ENCODE data around the gene SND1.

SND1 gene

DNA sequence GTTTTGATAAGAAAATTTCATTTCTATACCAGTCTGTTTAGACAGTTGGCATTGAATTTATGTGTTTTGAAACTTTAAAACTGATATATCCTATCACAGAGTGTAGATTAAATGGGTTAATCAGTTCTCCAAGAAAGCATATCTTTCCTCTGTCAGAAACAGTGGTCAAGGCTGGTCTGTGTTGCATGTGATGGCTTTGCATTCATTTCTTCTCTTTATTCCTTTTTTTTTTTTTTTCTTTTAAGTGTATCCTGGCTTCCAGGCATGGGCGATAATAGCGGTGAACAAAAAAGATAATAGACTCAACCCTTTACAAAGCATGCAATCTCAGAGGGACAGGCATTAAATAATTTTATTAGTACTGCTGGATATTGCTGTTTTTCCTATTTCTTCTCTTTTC is 242.6 kb downstream of the SND1 start:
- TF ChIP-seq ZNF70 (CRISPR knock-in tag; IDR thresholded peaks at IDR 0.05) (no peak), TCF4 (CRISPR knock-in tag; IDR thresholded peaks at IDR 0.05; ENCODE audit: borderline replicate concordance) (no peak), ZNF565 (CRISPR knock-in tag; conservative IDR thresholded peaks at IDR 0.05; ENCODE audit: low read depth) (no peak), CSDC2 (CRISPR knock-in tag; IDR thresholded peaks at IDR 0.05) (no peak), ZFP30 (CRISPR knock-in tag; IDR thresholded peaks at IDR 0.05) (no peak), ZC3H10 (CRISPR knock-in tag; IDR thresholded peaks at IDR 0.05) (no peak)
- TF ChIP-seq, protein P1, sequence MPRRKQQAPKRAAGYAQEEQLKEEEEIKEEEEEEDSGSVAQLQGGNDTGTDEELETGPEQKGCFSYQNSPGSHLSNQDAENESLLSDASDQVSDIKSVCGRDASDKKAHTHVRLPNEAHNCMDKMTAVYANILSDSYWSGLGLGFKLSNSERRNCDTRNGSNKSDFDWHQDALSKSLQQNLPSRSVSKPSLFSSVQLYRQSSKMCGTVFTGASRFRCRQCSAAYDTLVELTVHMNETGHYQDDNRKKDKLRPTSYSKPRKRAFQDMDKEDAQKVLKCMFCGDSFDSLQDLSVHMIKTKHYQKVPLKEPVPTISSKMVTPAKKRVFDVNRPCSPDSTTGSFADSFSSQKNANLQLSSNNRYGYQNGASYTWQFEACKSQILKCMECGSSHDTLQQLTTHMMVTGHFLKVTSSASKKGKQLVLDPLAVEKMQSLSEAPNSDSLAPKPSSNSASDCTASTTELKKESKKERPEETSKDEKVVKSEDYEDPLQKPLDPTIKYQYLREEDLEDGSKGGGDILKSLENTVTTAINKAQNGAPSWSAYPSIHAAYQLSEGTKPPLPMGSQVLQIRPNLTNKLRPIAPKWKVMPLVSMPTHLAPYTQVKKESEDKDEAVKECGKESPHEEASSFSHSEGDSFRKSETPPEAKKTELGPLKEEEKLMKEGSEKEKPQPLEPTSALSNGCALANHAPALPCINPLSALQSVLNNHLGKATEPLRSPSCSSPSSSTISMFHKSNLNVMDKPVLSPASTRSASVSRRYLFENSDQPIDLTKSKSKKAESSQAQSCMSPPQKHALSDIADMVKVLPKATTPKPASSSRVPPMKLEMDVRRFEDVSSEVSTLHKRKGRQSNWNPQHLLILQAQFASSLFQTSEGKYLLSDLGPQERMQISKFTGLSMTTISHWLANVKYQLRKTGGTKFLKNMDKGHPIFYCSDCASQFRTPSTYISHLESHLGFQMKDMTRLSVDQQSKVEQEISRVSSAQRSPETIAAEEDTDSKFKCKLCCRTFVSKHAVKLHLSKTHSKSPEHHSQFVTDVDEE (CRISPR knock-in tag; IDR thresholded peaks at IDR 0.05) = no peak
- TF ChIP-seq, protein P2, sequence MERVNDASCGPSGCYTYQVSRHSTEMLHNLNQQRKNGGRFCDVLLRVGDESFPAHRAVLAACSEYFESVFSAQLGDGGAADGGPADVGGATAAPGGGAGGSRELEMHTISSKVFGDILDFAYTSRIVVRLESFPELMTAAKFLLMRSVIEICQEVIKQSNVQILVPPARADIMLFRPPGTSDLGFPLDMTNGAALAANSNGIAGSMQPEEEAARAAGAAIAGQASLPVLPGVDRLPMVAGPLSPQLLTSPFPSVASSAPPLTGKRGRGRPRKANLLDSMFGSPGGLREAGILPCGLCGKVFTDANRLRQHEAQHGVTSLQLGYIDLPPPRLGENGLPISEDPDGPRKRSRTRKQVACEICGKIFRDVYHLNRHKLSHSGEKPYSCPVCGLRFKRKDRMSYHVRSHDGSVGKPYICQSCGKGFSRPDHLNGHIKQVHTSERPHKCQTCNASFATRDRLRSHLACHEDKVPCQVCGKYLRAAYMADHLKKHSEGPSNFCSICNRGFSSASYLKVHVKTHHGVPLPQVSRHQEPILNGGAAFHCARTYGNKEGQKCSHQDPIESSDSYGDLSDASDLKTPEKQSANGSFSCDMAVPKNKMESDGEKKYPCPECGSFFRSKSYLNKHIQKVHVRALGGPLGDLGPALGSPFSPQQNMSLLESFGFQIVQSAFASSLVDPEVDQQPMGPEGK (CRISPR knock-in tag; IDR thresholded peaks at IDR 0.05; ENCODE audit: borderline replicate concordance) = no peak
- ATAC-seq = no peak

DNA sequence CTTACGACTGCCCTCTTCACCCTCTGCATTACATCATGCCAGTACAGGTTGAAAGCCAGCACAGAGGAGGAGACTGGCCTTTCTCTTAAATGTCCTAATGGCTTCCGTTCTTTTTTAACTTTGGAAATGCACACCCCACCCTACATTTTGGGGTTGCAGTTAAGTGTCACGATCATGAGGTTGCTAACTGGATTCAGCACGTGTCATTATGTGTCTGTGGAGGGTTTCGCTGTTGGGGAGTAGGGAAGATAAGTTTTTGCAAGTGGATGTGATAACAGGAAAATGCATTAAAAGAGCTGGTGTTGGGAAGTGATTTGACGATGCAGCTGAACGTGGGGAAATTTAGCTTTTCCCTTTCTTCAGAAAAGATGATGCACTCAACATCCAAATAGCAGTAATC is 243.4 kb downstream of the SND1 start:
- no peak for ATAC-seq
- TF ChIP-seq PPARA (CRISPR knock-in tag; IDR thresholded peaks at IDR 0.05; ENCODE audit: borderline replicate concordance) (no peak), ISL1 (CRISPR knock-in tag; IDR thresholded peaks at IDR 0.05) (no peak), TOX (CRISPR knock-in tag; IDR thresholded peaks at IDR 0.05; ENCODE audit: borderline replicate concordance) (no peak)
- TF ChIP-seq, protein P3, sequence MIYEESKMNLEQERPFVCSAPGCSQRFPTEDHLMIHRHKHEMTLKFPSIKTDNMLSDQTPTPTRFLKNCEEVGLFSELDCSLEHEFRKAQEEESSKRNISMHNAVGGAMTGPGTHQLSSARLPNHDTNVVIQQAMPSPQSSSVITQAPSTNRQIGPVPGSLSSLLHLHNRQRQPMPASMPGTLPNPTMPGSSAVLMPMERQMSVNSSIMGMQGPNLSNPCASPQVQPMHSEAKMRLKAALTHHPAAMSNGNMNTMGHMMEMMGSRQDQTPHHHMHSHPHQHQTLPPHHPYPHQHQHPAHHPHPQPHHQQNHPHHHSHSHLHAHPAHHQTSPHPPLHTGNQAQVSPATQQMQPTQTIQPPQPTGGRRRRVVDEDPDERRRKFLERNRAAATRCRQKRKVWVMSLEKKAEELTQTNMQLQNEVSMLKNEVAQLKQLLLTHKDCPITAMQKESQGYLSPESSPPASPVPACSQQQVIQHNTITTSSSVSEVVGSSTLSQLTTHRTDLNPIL (CRISPR knock-in tag; IDR thresholded peaks at IDR 0.05; ENCODE audit: low read depth) = no peak
- TF ChIP-seq, protein P4, sequence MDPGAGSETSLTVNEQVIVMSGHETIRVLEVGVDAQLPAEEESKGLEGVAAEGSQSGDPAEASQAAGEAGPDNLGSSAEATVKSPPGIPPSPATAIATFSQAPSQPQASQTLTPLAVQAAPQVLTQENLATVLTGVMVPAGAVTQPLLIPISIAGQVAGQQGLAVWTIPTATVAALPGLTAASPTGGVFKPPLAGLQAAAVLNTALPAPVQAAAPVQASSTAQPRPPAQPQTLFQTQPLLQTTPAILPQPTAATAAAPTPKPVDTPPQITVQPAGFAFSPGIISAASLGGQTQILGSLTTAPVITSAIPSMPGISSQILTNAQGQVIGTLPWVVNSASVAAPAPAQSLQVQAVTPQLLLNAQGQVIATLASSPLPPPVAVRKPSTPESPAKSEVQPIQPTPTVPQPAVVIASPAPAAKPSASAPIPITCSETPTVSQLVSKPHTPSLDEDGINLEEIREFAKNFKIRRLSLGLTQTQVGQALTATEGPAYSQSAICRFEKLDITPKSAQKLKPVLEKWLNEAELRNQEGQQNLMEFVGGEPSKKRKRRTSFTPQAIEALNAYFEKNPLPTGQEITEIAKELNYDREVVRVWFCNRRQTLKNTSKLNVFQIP (CRISPR knock-in tag; IDR thresholded peaks at IDR 0.05; ENCODE audit: borderline replicate concordance, low read depth) = no peak

DNA sequence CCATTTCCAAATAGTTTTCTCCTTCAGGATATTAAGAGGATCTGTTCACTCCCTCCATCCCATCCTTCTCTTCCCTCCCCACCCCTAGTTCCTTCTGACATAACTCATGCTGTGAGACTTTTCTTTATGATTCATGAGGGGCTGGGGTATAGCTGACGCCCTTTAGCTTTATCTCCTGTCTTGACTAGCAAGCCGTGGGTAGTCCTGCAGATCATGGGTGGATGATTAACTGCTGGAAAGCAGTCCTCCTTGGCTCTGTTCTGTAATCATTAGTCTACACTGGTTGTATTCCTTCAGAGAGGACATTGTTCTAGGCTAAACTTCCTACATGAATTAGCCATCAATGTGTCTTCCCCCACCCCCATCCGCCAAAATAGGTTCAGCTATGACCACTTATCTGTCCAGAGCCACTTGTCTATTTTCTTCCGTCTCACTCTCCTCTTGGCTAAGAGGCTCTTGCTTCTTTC is 243.9 kb downstream of the SND1 start:
- no peak for ATAC-seq
- TF ChIP-seq, protein P4 (CRISPR knock-in tag; IDR thresholded peaks at IDR 0.05; ENCODE audit: borderline replicate concordance, low read depth) = no peak
- TF ChIP-seq ZNF565 (CRISPR knock-in tag; conservative IDR thresholded peaks at IDR 0.05; ENCODE audit: low read depth) = no peak
- TF ChIP-seq OSR1 (CRISPR knock-in tag; IDR thresholded peaks at IDR 0.05) = no peak
- TF ChIP-seq, protein P1 (CRISPR knock-in tag; IDR thresholded peaks at IDR 0.05) = no peak
- TF ChIP-seq TCF4 (CRISPR knock-in tag; IDR thresholded peaks at IDR 0.05; ENCODE audit: borderline replicate concordance) = no peak
- TF ChIP-seq, protein P3 (CRISPR knock-in tag; IDR thresholded peaks at IDR 0.05; ENCODE audit: low read depth) = no peak
- TF ChIP-seq ZC3H10 (CRISPR knock-in tag; IDR thresholded peaks at IDR 0.05) = no peak
- TF ChIP-seq ZFP3 (CRISPR knock-in tag; IDR thresholded peaks at IDR 0.05) = no peak
- TF ChIP-seq CSDC2 (CRISPR knock-in tag; IDR thresholded peaks at IDR 0.05) = no peak
- TF ChIP-seq ESRRG (CRISPR knock-in tag; IDR thresholded peaks at IDR 0.05) = no peak
